ENCODE results near the gene WNT3. TPM values are rescaled to one million over a fixed set of nuclear protein-coding genes. Genes with fewer than 3 reads are reported as not detected.

The WNT3 gene
- total RNA-seq, 1 experiment from 2014 or later, result 8.8 TPM

DNA sequence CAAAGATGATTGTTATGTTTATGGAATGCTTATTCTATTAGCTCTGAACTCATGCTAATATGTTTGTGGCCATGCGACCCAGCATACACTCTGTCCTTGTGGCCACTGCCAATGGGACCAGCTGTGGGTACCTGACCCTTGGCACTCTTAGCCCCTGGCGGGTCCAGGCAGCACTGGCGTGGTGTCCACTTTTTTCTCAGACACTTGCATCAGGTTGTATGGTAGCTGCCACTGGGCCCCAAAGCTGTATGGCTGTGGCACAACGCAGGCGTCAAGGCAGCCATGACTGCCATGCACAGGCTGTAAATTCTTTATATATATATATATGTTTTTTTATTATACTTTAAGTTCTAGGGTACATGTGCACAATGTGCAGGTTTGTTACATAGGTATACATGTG is 20.7 kb upstream of the WNT3 start:
- TF ChIP-seq, protein P1, sequence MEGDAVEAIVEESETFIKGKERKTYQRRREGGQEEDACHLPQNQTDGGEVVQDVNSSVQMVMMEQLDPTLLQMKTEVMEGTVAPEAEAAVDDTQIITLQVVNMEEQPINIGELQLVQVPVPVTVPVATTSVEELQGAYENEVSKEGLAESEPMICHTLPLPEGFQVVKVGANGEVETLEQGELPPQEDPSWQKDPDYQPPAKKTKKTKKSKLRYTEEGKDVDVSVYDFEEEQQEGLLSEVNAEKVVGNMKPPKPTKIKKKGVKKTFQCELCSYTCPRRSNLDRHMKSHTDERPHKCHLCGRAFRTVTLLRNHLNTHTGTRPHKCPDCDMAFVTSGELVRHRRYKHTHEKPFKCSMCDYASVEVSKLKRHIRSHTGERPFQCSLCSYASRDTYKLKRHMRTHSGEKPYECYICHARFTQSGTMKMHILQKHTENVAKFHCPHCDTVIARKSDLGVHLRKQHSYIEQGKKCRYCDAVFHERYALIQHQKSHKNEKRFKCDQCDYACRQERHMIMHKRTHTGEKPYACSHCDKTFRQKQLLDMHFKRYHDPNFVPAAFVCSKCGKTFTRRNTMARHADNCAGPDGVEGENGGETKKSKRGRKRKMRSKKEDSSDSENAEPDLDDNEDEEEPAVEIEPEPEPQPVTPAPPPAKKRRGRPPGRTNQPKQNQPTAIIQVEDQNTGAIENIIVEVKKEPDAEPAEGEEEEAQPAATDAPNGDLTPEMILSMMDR (IDR thresholded peaks at IDR 0.05; ENCODE audit: insufficient read depth in 1 of 2, low read depth in 1 of 2, low read length in 1 of 2, severe bottlenecking in 1 of 2, unreplicated experiment in 1 of 2), result no peak
- H3K27me3 Mint-ChIP-seq (ENCODE audit: insufficient read depth, unreplicated experiment), result no peaks in the 10 kb centered on the region
- H3K4me1 Mint-ChIP-seq (ENCODE audit: low read depth, unreplicated experiment), result peaks cover 8% of the 10 kb centered on the region
- H3K4me1 ChIP-seq, result 0 out of 2 replicates have a peak, but pooled peaks cover 3% of the 10 kb centered on the region
- H3K9me3 Mint-ChIP-seq (ENCODE audit: unreplicated experiment), result peaks cover 24% of the 10 kb centered on the region
- no peak overlapping the region for H3K4me3 ChIP-seq (ENCODE audit: low read depth, low read length)
- DNase-seq, result no peak
- H3K9me3 ChIP-seq, result no peaks in the 10 kb centered on the region
- peaks cover 6% of the 10 kb centered on the region for H3K36me3 Mint-ChIP-seq (ENCODE audit: insufficient read depth, unreplicated experiment)
- CTCF ChIA-PET, result no interaction called here
- H3K4me3 Mint-ChIP-seq (ENCODE audit: unreplicated experiment), result no peak overlapping the region
- H3K27me3 ChIP-seq (replicated peaks; ENCODE audit: control insufficient read depth, insufficient read depth, low read length), result no peaks in the 10 kb centered on the region
- BruUV-seq (replicated peaks), result no TSS peak
- no peaks in the 10 kb centered on the region for H3K36me3 ChIP-seq (ENCODE audit: control insufficient read depth, insufficient read depth, low read length)
- no peak overlapping the region for H3K27ac Mint-ChIP-seq (ENCODE audit: unreplicated experiment)
- POLR2A ChIA-PET, result no interaction called here
- intact Hi-C loops (cut with micrococcal nuclease; ENCODE audit: unreplicated experiment), result no loop called here

DNA sequence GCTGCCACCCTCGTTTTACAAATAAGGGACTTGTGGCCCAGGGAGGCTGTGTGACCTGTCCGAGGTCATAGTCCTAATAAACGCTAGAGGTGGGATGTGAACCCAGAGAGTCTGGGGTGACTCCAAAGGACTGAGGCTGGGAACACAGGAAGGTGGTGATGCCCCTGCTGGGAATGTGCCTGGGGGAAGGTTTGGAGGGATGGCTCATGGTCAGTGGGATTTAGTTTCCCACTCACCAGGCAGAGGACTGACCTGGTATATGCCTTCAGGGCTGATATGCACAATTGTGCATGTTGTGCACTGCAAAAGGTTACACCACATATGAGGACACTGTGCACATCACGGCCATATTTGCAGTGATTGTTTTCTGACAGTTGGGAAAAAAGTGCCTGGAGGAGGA is 19.0 kb upstream of the WNT3 start:
- Histone ChIP-seq H3K9me3 (no peaks in the 10 kb centered on the region), H3K4me3 (ENCODE audit: low read depth, low read length) (no peak overlapping the region), H3K4me1 (0 out of 2 replicates have a peak, but pooled peaks cover 3% of the 10 kb centered on the region), H3K27me3 (replicated peaks; ENCODE audit: control insufficient read depth, insufficient read depth, low read length) (no peaks in the 10 kb centered on the region), H3K36me3 (ENCODE audit: control insufficient read depth, insufficient read depth, low read length) (no peaks in the 10 kb centered on the region)
- TF ChIP-seq, protein P1 (IDR thresholded peaks at IDR 0.05; ENCODE audit: insufficient read depth in 1 of 2, low read depth in 1 of 2, low read length in 1 of 2, severe bottlenecking in 1 of 2, unreplicated experiment in 1 of 2), result no peak
- H3K36me3 Mint-ChIP-seq (ENCODE audit: insufficient read depth, unreplicated experiment), result peaks cover 6% of the 10 kb centered on the region
- BruUV-seq (replicated peaks), result no TSS peak
- no peak overlapping the region for H3K27ac Mint-ChIP-seq (ENCODE audit: unreplicated experiment)
- POLR2A ChIA-PET, result no interaction called here
- no peaks in the 10 kb centered on the region for H3K27me3 Mint-ChIP-seq (ENCODE audit: insufficient read depth, unreplicated experiment)
- CTCF ChIA-PET, result no interaction called here
- intact Hi-C loops (cut with micrococcal nuclease; ENCODE audit: unreplicated experiment), result no loop called here
- peaks cover 8% of the 10 kb centered on the region for H3K4me1 Mint-ChIP-seq (ENCODE audit: low read depth, unreplicated experiment)
- H3K9me3 Mint-ChIP-seq (ENCODE audit: unreplicated experiment), result peaks cover 11% of the 10 kb centered on the region
- no peak for DNase-seq
- no peak overlapping the region for H3K4me3 Mint-ChIP-seq (ENCODE audit: unreplicated experiment)

DNA sequence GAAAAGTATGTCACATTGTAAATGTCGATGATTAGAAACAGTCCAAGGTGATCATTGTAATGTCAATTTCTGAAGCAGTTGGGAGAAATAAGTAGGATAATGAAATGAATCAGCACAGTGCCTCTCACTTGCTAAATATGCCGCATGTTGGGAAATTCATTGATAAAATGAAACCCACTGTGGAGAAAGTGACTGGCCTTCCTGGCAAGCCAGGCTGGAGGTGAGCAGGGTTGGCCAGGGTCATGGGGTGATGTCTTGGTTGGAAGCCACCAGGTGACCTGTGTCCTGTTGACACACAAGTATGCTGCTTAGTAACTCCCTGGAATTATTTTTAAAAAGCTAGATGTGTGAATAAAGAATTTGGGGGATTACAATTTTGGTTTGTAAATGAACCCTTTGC is 18.0 kb upstream of the WNT3 start:
- peaks cover 10% of the 10 kb centered on the region for H3K9me3 Mint-ChIP-seq (ENCODE audit: unreplicated experiment)
- H3K27me3 Mint-ChIP-seq (ENCODE audit: insufficient read depth, unreplicated experiment), result no peaks in the 10 kb centered on the region
- DNase-seq, result no peak
- H3K36me3 Mint-ChIP-seq (ENCODE audit: insufficient read depth, unreplicated experiment), result peaks cover 6% of the 10 kb centered on the region
- Histone ChIP-seq H3K36me3 (ENCODE audit: control insufficient read depth, insufficient read depth, low read length) (no peaks in the 10 kb centered on the region), H3K4me1 (0 out of 2 replicates have a peak, but pooled peaks cover 3% of the 10 kb centered on the region), H3K27me3 (replicated peaks; ENCODE audit: control insufficient read depth, insufficient read depth, low read length) (no peaks in the 10 kb centered on the region), H3K9me3 (no peaks in the 10 kb centered on the region), H3K4me3 (ENCODE audit: low read depth, low read length) (no peak overlapping the region)
- no peak overlapping the region for H3K27ac Mint-ChIP-seq (ENCODE audit: unreplicated experiment)
- intact Hi-C loops (cut with micrococcal nuclease; ENCODE audit: unreplicated experiment), result no loop called here
- TF ChIP-seq, protein P1 (IDR thresholded peaks at IDR 0.05; ENCODE audit: insufficient read depth in 1 of 2, low read depth in 1 of 2, low read length in 1 of 2, severe bottlenecking in 1 of 2, unreplicated experiment in 1 of 2), result no peak
- BruUV-seq (replicated peaks), result no TSS peak
- CTCF ChIA-PET, result interaction anchor here (1.2 to 1.7 kb wide), 3 partner anchors 10 to 51 kb away, joined by 4 to 10 read pairs (median 8); partner anchors contain the start of gene WNT9B
- peaks cover 8% of the 10 kb centered on the region for H3K4me1 Mint-ChIP-seq (ENCODE audit: low read depth, unreplicated experiment)
- no peak overlapping the region for H3K4me3 Mint-ChIP-seq (ENCODE audit: unreplicated experiment)
- POLR2A ChIA-PET, result interaction anchor here (0.6 kb wide), 1 partner anchor 1519 kb away, joined by 7 read pairs; no protein-coding TSS in a partner anchor
